ENCODE results near the gene ZMYND8. TPM values are rescaled to one million over a fixed set of nuclear protein-coding genes. Genes with fewer than 3 reads are reported as not detected.

ZMYND8 gene
- total and polyA plus RNA-seq, 2 experiments from 2014 or later = 10.2 to 12.4 TPM

GRCh38 chr20:47235853-47236638 is 120.5 kb downstream of the ZMYND8 start:
- no peaks in the 10 kb centered on the region for H3K9me2 ChIP-seq (ENCODE audit: insufficient read depth)
- no peak overlapping the region for H3K4me3 ChIP-seq
- no peak overlapping the region for H3K27ac ChIP-seq
- in situ Hi-C loops (cut with MboI) = no loop called here
- H3F3A ChIP-seq (ENCODE audit: insufficient read depth) = no peaks in the 10 kb centered on the region
- no peak for DNase-seq
- no peak overlapping the region for H2AFZ ChIP-seq
- H3K27me3 ChIP-seq (replicated peaks; ENCODE audit: insufficient read depth) = no peaks in the 10 kb centered on the region
- no peaks in the 10 kb centered on the region for H3K9me3 ChIP-seq (ENCODE audit: low read depth)
- peaks cover 9% of the 10 kb centered on the region; the same call in 1 of the 2 replicates for H3K4me1 ChIP-seq (ENCODE audit: insufficient read depth)
- peaks cover 29% of the 10 kb centered on the region for H3K79me2 ChIP-seq (ENCODE audit: insufficient read depth)
- H3K4me2 ChIP-seq (ENCODE audit: unreplicated experiment) = no peak overlapping the region
- H3K36me3 ChIP-seq (ENCODE audit: low read depth) = peaks cover 29% of the 10 kb centered on the region; the same call in 1 of the 2 replicates
- TF ChIP-seq EZH2 (IDR thresholded peaks at IDR 0.05; ENCODE audit: insufficient read depth, poor library complexity, severe bottlenecking) (no peak), EZH2phosphoT487 (IDR thresholded peaks at IDR 0.05; ENCODE audit: insufficient read depth, low read depth) (no peak)
- H3K9ac ChIP-seq = no peak overlapping the region
- 84 to 86% methylated on average over 14 of the region's 14 CpGs for WGBS, 2 experiments (ENCODE audit: low coverage in 1 of 2, low lambda C conversion rate in 2 of 2, missing lambda C conversion rate in 2 of 2)
- H4K20me1 ChIP-seq (ENCODE audit: insufficient read depth) = no peaks in the 10 kb centered on the region

- in situ Hi-C loops (cut with MboI) = no loop called here
- no peak overlapping the region for H3K27ac ChIP-seq
- H3K4me3 ChIP-seq = no peak overlapping the region
- H3K27me3 ChIP-seq (replicated peaks; ENCODE audit: insufficient read depth) = no peaks in the 10 kb centered on the region
- no peak overlapping the region for H3K4me2 ChIP-seq (ENCODE audit: unreplicated experiment)
- no peak overlapping the region for H3K9ac ChIP-seq
- no peaks in the 10 kb centered on the region for H3K9me2 ChIP-seq (ENCODE audit: insufficient read depth)
- no peak for DNase-seq
- peaks cover 29% of the 10 kb centered on the region; the same call in 1 of the 2 replicates for H3K36me3 ChIP-seq (ENCODE audit: low read depth)
- no peak overlapping the region for H2AFZ ChIP-seq
- no peaks in the 10 kb centered on the region for H4K20me1 ChIP-seq (ENCODE audit: insufficient read depth)
- 95 to 96% methylated on average over 6 of the region's 6 CpGs for WGBS, 2 experiments (ENCODE audit: low coverage in 1 of 2, low lambda C conversion rate in 2 of 2, missing lambda C conversion rate in 2 of 2)
- no peak for TF ChIP-seq EZH2phosphoT487 (IDR thresholded peaks at IDR 0.05; ENCODE audit: insufficient read depth, low read depth)
- no peak for TF ChIP-seq EZH2 (IDR thresholded peaks at IDR 0.05; ENCODE audit: insufficient read depth, poor library complexity, severe bottlenecking)
- peaks cover 9% of the 10 kb centered on the region; the same call in 1 of the 2 replicates for H3K4me1 ChIP-seq (ENCODE audit: insufficient read depth)
- H3K9me3 ChIP-seq (ENCODE audit: low read depth) = no peaks in the 10 kb centered on the region
- no peaks in the 10 kb centered on the region for H3F3A ChIP-seq (ENCODE audit: insufficient read depth)
- peaks cover 26% of the 10 kb centered on the region for H3K79me2 ChIP-seq (ENCODE audit: insufficient read depth)
Observed at GRCh38 chr20:47235111-47235510, 121.4 kb downstream of the ZMYND8 start.

GRCh38 chr20:47233333-47234188 is 122.9 kb downstream of the ZMYND8 start:
- Histone ChIP-seq H2AFZ (no peak overlapping the region), H3K9me3 (ENCODE audit: low read depth) (no peaks in the 10 kb centered on the region), H3K4me2 (ENCODE audit: unreplicated experiment) (no peak overlapping the region), H3K79me2 (ENCODE audit: insufficient read depth) (peaks cover 22% of the 10 kb centered on the region; the same call in 1 of the 2 replicates), H3K27ac (no peak overlapping the region), H3K36me3 (ENCODE audit: low read depth) (peaks cover 26% of the 10 kb centered on the region; the same call in 1 of the 2 replicates), H3K27me3 (replicated peaks; ENCODE audit: insufficient read depth) (no peaks in the 10 kb centered on the region), H4K20me1 (ENCODE audit: insufficient read depth) (no peaks in the 10 kb centered on the region), H3K4me1 (ENCODE audit: insufficient read depth) (peaks cover 9% of the 10 kb centered on the region; the same call in 1 of the 2 replicates), H3K4me3 (no peak overlapping the region), H3K9ac (no peak overlapping the region), H3K9me2 (ENCODE audit: insufficient read depth) (no peaks in the 10 kb centered on the region), H3F3A (ENCODE audit: insufficient read depth) (no peaks in the 10 kb centered on the region; the same call in 1 of the 2 replicates)
- no peak for DNase-seq
- in situ Hi-C loops (cut with MboI) = no loop called here
- TF ChIP-seq EZH2phosphoT487 (IDR thresholded peaks at IDR 0.05; ENCODE audit: insufficient read depth, low read depth) = no peak
- TF ChIP-seq EZH2 (IDR thresholded peaks at IDR 0.05; ENCODE audit: insufficient read depth, poor library complexity, severe bottlenecking) = no peak
- 89 to 93% methylated on average over 9 of the region's 9 CpGs for WGBS, 2 experiments (ENCODE audit: low coverage in 1 of 2, low lambda C conversion rate in 2 of 2, missing lambda C conversion rate in 2 of 2)

GRCh38 chr20:47232518-47232917 is 124.0 kb downstream of the ZMYND8 start:
- no peaks in the 10 kb centered on the region for H3K9me3 ChIP-seq (ENCODE audit: low read depth)
- H3K36me3 ChIP-seq (ENCODE audit: low read depth) = peaks cover 18% of the 10 kb centered on the region; the same call in 1 of the 2 replicates
- H3K9ac ChIP-seq = no peak overlapping the region
- no peak overlapping the region for H2AFZ ChIP-seq
- H3K4me1 ChIP-seq (ENCODE audit: insufficient read depth) = peaks cover 9% of the 10 kb centered on the region; the same call in 1 of the 2 replicates
- no peaks in the 10 kb centered on the region for H3K9me2 ChIP-seq (ENCODE audit: insufficient read depth)
- WGBS, 2 experiments (ENCODE audit: low coverage in 1 of 2, low lambda C conversion rate in 2 of 2, missing lambda C conversion rate in 2 of 2) = 98 to 100% methylated on average over 3 of the region's 3 CpGs
- no peak overlapping the region for H3K4me2 ChIP-seq (ENCODE audit: unreplicated experiment)
- H3K27ac ChIP-seq = no peak overlapping the region
- H4K20me1 ChIP-seq (ENCODE audit: insufficient read depth) = no peaks in the 10 kb centered on the region
- DNase-seq = no peak
- TF ChIP-seq EZH2phosphoT487 (IDR thresholded peaks at IDR 0.05; ENCODE audit: insufficient read depth, low read depth) (no peak), EZH2 (IDR thresholded peaks at IDR 0.05; ENCODE audit: insufficient read depth, poor library complexity, severe bottlenecking) (no peak)
- H3K4me3 ChIP-seq = no peak overlapping the region
- H3F3A ChIP-seq (ENCODE audit: insufficient read depth) = no peaks in the 10 kb centered on the region; the same call in 1 of the 2 replicates
- in situ Hi-C loops (cut with MboI) = no loop called here
- H3K79me2 ChIP-seq (ENCODE audit: insufficient read depth) = peaks cover 13% of the 10 kb centered on the region; the same call in 1 of the 2 replicates
- no peaks in the 10 kb centered on the region for H3K27me3 ChIP-seq (replicated peaks; ENCODE audit: insufficient read depth)

All from GM23248 (cell line).